ENCODE results near the gene MEIS1.

The MEIS1 gene

GRCh38 chr2:66534461-66534860 is 99.5 kb downstream of the MEIS1 start:
- no peak for DNase-seq (ENCODE audit: low read depth in 1 of 2, low spot score in 1 of 2)

GRCh38 chr2:66535574-66536289 is 100.8 kb downstream of the MEIS1 start:
- DNase-seq (ENCODE audit: low read depth in 1 of 2, low spot score in 1 of 2) = no peak

GRCh38 chr2:66536290-66536673 is 101.4 kb downstream of the MEIS1 start:
- DNase-seq (ENCODE audit: low read depth in 1 of 2, low spot score in 1 of 2) = no peak

- DNase-seq (ENCODE audit: low read depth in 1 of 2, low spot score in 1 of 2) = no peak
Observed at GRCh38 chr2:66536997-66537396, 102.1 kb downstream of the MEIS1 start.

- DNase-seq (ENCODE audit: low read depth in 1 of 2, low spot score in 1 of 2) = no peak
Observed at GRCh38 chr2:66538291-66538690, 103.4 kb downstream of the MEIS1 start.

GRCh38 chr2:66539452-66539851 is 104.5 kb downstream of the MEIS1 start:
- DNase-seq (ENCODE audit: low read depth in 1 of 2, low spot score in 1 of 2) = no peak

GRCh38 chr2:66541646-66542045 is 106.7 kb downstream of the MEIS1 start:
- no peak for DNase-seq (ENCODE audit: low read depth in 1 of 2, low spot score in 1 of 2)

GRCh38 chr2:66543257-66543767 is 108.4 kb downstream of the MEIS1 start:
- DNase-seq (ENCODE audit: low read depth in 1 of 2, low spot score in 1 of 2) = no peak

- no peak for DNase-seq (ENCODE audit: low read depth in 1 of 2, low spot score in 1 of 2)
Observed at GRCh38 chr2:66544258-66544657, 109.3 kb downstream of the MEIS1 start.

- no peak for DNase-seq (ENCODE audit: low read depth in 1 of 2, low spot score in 1 of 2)
Observed at GRCh38 chr2:66545258-66545657, 110.3 kb downstream of the MEIS1 start.

- DNase-seq (ENCODE audit: low read depth in 1 of 2, low spot score in 1 of 2) = no peak
Observed at GRCh38 chr2:66547118-66547517, 112.2 kb downstream of the MEIS1 start.

- DNase-seq (ENCODE audit: low read depth in 1 of 2, low spot score in 1 of 2) = no peak
Observed at GRCh38 chr2:66547887-66548286, 113.0 kb downstream of the MEIS1 start.

- no peak for DNase-seq (ENCODE audit: low read depth in 1 of 2, low spot score in 1 of 2)
Observed at GRCh38 chr2:66548422-66548821, 113.5 kb downstream of the MEIS1 start.

GRCh38 chr2:66550826-66551225 is 115.9 kb downstream of the MEIS1 start:
- DNase-seq (ENCODE audit: low read depth in 1 of 2, low spot score in 1 of 2) = no peak

- no peak for DNase-seq (ENCODE audit: low read depth in 1 of 2, low spot score in 1 of 2)
Observed at GRCh38 chr2:66553370-66553769, 118.4 kb downstream of the MEIS1 start.

- DNase-seq (ENCODE audit: low read depth in 1 of 2, low spot score in 1 of 2) = no peak
Observed at GRCh38 chr2:66555091-66555490, 120.2 kb downstream of the MEIS1 start.

- no peak for DNase-seq (ENCODE audit: low read depth in 1 of 2, low spot score in 1 of 2)
Observed at GRCh38 chr2:66555501-66556324, 120.8 kb downstream of the MEIS1 start.

- no peak for DNase-seq (ENCODE audit: low read depth in 1 of 2, low spot score in 1 of 2)
Observed at GRCh38 chr2:66559672-66560071, 124.7 kb downstream of the MEIS1 start.

- no peak for DNase-seq (ENCODE audit: low read depth in 1 of 2, low spot score in 1 of 2)
Observed at GRCh38 chr2:66560683-66561082, 125.8 kb downstream of the MEIS1 start.

GRCh38 chr2:66561645-66562303 is 126.8 kb downstream of the MEIS1 start:
- DNase-seq (ENCODE audit: low read depth in 1 of 2, low spot score in 1 of 2) = no peak

GRCh38 chr2:66562304-66562685 is 127.4 kb downstream of the MEIS1 start:
- no peak for DNase-seq (ENCODE audit: low read depth in 1 of 2, low spot score in 1 of 2)

- no peak for DNase-seq (ENCODE audit: low read depth in 1 of 2, low spot score in 1 of 2)
Observed at GRCh38 chr2:66563473-66563872, 128.5 kb downstream of the MEIS1 start.
